Measurements from ENCODE around the gene CNOT4.

GRCh38 chr7:135337977-135338550 lies 171.8 kb downstream of the CNOT4 start:
- TF ChIP-seq BHLHE40 (IDR thresholded peaks at IDR 0.05; ENCODE audit: low read depth, low read length) (no peak), POLR2A (IDR thresholded peaks at IDR 0.05; ENCODE audit: low read depth, low read length) (no peak), CTCF (conservative IDR thresholded peaks at IDR 0.05; ENCODE audit: low read depth, low read length) (no peak), CHD1 (IDR thresholded peaks at IDR 0.05; ENCODE audit: low read depth, low read length) (no peak), MAZ (IDR thresholded peaks at IDR 0.05; ENCODE audit: borderline replicate concordance, low read depth, low read length) (no peak)

All from IMR-90 (cell line).